Loucy (cell line): ENCODE measurements around the gene SYNPR.

ENCODE experiments used
- H2AFZ ChIP-seq: fragments of 200-600 bp; sonication (generic); 2 replicates; pipeline ENCODE4 v1.6.0; 2016; ENCODE audit warnings: antibody characterized with exemption, mild to moderate bottlenecking, low read length, moderate library complexity
- H3F3A ChIP-seq: fragments of 200-600 bp; 2 replicates; pipeline ENCODE4 v1.6.0; 2016; ENCODE audit warnings: antibody characterized with exemption, low read depth, mild to moderate bottlenecking
- H3K27me3 ChIP-seq: fragments of 200-600 bp; sonication (generic); 2 replicates; pipeline ENCODE4 v1.6.1; 2014; ENCODE audit warnings: low read length, mild to moderate bottlenecking; ENCODE audit not compliant: insufficient read depth, poor library complexity, severe bottlenecking
- H3K36me3 ChIP-seq: fragments of 200-600 bp; sonication (generic); 2 replicates; pipeline ENCODE4 v1.6.1; 2016; ENCODE audit warnings: low read length; ENCODE audit not compliant: insufficient read depth
- H3K4me1 ChIP-seq: fragments of 200-600 bp; sonication (generic); 2 replicates; pipeline ENCODE4 v1.5.1; 2014; ENCODE audit warnings: low read length, mild to moderate bottlenecking; ENCODE audit not compliant: insufficient read depth, poor library complexity, severe bottlenecking
- H3K4me2 ChIP-seq: fragments of 200-600 bp; sonication (generic); 2 replicates; pipeline ENCODE4 v1.6.0; 2014; ENCODE audit warnings: antibody characterized with exemption, low read length, low read depth, mild to moderate bottlenecking; ENCODE audit not compliant: poor library complexity, severe bottlenecking
- H3K4me3 ChIP-seq: fragments of 200-600 bp; sonication (generic); 2 replicates; pipeline ENCODE4 v1.5.1; 2014; ENCODE audit warnings: low read length, mild to moderate bottlenecking, mixed read lengths; ENCODE audit not compliant: poor library complexity, severe bottlenecking
- H3K79me2 ChIP-seq: fragments of 200-600 bp; sonication (generic); 2 replicates; pipeline ENCODE4 v1.6.1; 2014; ENCODE audit warnings: low read length; ENCODE audit not compliant: insufficient read depth
- H3K9ac ChIP-seq: fragments of 200-600 bp; sonication (generic); 2 replicates; pipeline ENCODE4 v1.6.0; 2014; ENCODE audit warnings: mild to moderate bottlenecking, low read depth, low read length, moderate library complexity; ENCODE audit not compliant: poor library complexity, severe bottlenecking
- H3K9me2 ChIP-seq: fragments of 200-600 bp; sonication (generic); replicated peaks from 2 replicates; pipeline ENCODE4 v1.6.1; 2016; ENCODE audit warnings: low read depth, low read length, mixed read lengths
- H3K9me3 ChIP-seq: fragments of 200-600 bp; sonication (generic); 2 replicates; pipeline ENCODE4 v1.6.1; 2014; ENCODE audit warnings: mild to moderate bottlenecking, antibody characterized with exemption, low read length, low read depth; ENCODE audit not compliant: insufficient read depth
- H4K20me1 ChIP-seq: fragments of 200-600 bp; sonication (generic); 2 replicates; pipeline ENCODE4 v1.6.0; 2014; ENCODE audit warnings: antibody characterized with exemption, low read length, mild to moderate bottlenecking; ENCODE audit not compliant: insufficient read depth, poor library complexity, severe bottlenecking
- EZH2phosphoT487 ChIP-seq: fragments of 200-600 bp; IDR thresholded peaks from 2 replicates; pipeline ENCODE4 v1.6.1; 2018; ENCODE audit warnings: antibody characterized with exemption, mild to moderate bottlenecking, moderate library complexity, borderline replicate concordance
- TF ChIP-seq, protein P1 (sequence below): fragments of 200-600 bp; sonication (generic); conservative IDR thresholded peaks from 2 replicates; pipeline ENCODE4 v1.5.1; 2014; ENCODE audit warnings: mild to moderate bottlenecking, antibody characterized with exemption, low read length

The SYNPR gene

GRCh38 chr3:63323766-63324165, 45.7 kb downstream of the SYNPR start:
- no peaks in the 10 kb centered on the region for H3K27me3 ChIP-seq
- no peak overlapping the region for H3K9ac ChIP-seq
- H3K4me2 ChIP-seq: no peak overlapping the region
- H2AFZ ChIP-seq: no peak overlapping the region
- H3K9me2 ChIP-seq: no peaks in the 10 kb centered on the region
- no peaks in the 10 kb centered on the region for H4K20me1 ChIP-seq
- H3F3A ChIP-seq: no peaks in the 10 kb centered on the region
- no peaks in the 10 kb centered on the region for H3K36me3 ChIP-seq
- TF ChIP-seq EZH2phosphoT487: no peak
- TF ChIP-seq, protein P1, sequence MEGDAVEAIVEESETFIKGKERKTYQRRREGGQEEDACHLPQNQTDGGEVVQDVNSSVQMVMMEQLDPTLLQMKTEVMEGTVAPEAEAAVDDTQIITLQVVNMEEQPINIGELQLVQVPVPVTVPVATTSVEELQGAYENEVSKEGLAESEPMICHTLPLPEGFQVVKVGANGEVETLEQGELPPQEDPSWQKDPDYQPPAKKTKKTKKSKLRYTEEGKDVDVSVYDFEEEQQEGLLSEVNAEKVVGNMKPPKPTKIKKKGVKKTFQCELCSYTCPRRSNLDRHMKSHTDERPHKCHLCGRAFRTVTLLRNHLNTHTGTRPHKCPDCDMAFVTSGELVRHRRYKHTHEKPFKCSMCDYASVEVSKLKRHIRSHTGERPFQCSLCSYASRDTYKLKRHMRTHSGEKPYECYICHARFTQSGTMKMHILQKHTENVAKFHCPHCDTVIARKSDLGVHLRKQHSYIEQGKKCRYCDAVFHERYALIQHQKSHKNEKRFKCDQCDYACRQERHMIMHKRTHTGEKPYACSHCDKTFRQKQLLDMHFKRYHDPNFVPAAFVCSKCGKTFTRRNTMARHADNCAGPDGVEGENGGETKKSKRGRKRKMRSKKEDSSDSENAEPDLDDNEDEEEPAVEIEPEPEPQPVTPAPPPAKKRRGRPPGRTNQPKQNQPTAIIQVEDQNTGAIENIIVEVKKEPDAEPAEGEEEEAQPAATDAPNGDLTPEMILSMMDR: no peak
- no peaks in the 10 kb centered on the region for H3K79me2 ChIP-seq
- no peaks in the 10 kb centered on the region for H3K4me1 ChIP-seq
- no peaks in the 10 kb centered on the region for H3K9me3 ChIP-seq
- H3K4me3 ChIP-seq: no peak overlapping the region

GRCh38 chr3:63324621-63325020, 46.5 kb downstream of the SYNPR start:
- no peaks in the 10 kb centered on the region for H3K9me2 ChIP-seq
- TF ChIP-seq, protein P1: no peak
- H3K27me3 ChIP-seq: no peaks in the 10 kb centered on the region

GRCh38 chr3:63325386-63325785, 47.3 kb downstream of the SYNPR start:
- no peaks in the 10 kb centered on the region for H3K79me2 ChIP-seq
- H3K36me3 ChIP-seq: no peaks in the 10 kb centered on the region
- no peak for TF ChIP-seq EZH2phosphoT487
- TF ChIP-seq, protein P1: no peak
- H3K4me1 ChIP-seq: no peaks in the 10 kb centered on the region
- no peaks in the 10 kb centered on the region for H3K27me3 ChIP-seq
- no peak overlapping the region for H3K4me2 ChIP-seq
- H2AFZ ChIP-seq: no peak overlapping the region
- no peaks in the 10 kb centered on the region for H3F3A ChIP-seq
- no peak overlapping the region for H3K9ac ChIP-seq
- no peak overlapping the region for H3K4me3 ChIP-seq
- H3K9me2 ChIP-seq: no peaks in the 10 kb centered on the region
- H4K20me1 ChIP-seq: no peaks in the 10 kb centered on the region
- no peaks in the 10 kb centered on the region for H3K9me3 ChIP-seq

More at GRCh38 chr3:63324621-63325020, 46.5 kb downstream of the SYNPR start:
- H3K4me2 ChIP-seq: no peak overlapping the region
- H2AFZ ChIP-seq: no peak overlapping the region
- no peaks in the 10 kb centered on the region for H3K79me2 ChIP-seq
- no peaks in the 10 kb centered on the region for H4K20me1 ChIP-seq
- H3F3A ChIP-seq: no peaks in the 10 kb centered on the region
- no peaks in the 10 kb centered on the region for H3K36me3 ChIP-seq
- H3K9ac ChIP-seq: no peak overlapping the region
- H3K4me1 ChIP-seq: no peaks in the 10 kb centered on the region
- no peak overlapping the region for H3K4me3 ChIP-seq
- no peaks in the 10 kb centered on the region for H3K9me3 ChIP-seq
